GM19324 (cell line): ENCODE data around the gene LMX1A.
A peak's percentile ranks its signal among the peaks of the same experiment; 100 is the strongest.

Source experiments
- ATAC-seq: cut with Tn5 transposase; IDR thresholded peaks from one replicate; pipeline ENCODE4 v1.9.1; 2021; ENCODE audit warnings: mild to moderate bottlenecking, moderate library complexity; ENCODE audit not compliant: unreplicated experiment, low FRiP score

The LMX1A gene

GRCh38 chr1:165369255-165369848, 12.8 kb upstream of the LMX1A start:
- ATAC-seq = no peak

- peak; percentile 56 for ATAC-seq
These were observed 11.0 kb upstream of the LMX1A start for GRCh38 chr1:165367375-165367993.

- no peak for ATAC-seq
These were observed 8.8 kb upstream of the LMX1A start for GRCh38 chr1:165365341-165365740.

GRCh38 chr1:165364568-165365133, 8.1 kb upstream of the LMX1A start:
- ATAC-seq = no peak

GRCh38 chr1:165356876-165357275, 361 bp upstream of the LMX1A start:
- no peak for ATAC-seq

- no peak for ATAC-seq
These were observed 1.2 kb downstream of the LMX1A start for GRCh38 chr1:165355139-165355976.

- no peak for ATAC-seq
These were observed 1.8 kb downstream of the LMX1A start for GRCh38 chr1:165354739-165355138.

GRCh38 chr1:165353731-165354671, 2.5 kb downstream of the LMX1A start:
- no peak for ATAC-seq

- ATAC-seq = no peak
These were observed 3.8 kb downstream of the LMX1A start for GRCh38 chr1:165352442-165353293.

GRCh38 chr1:165351863-165352441, 4.6 kb downstream of the LMX1A start:
- ATAC-seq = no peak

- no peak for ATAC-seq
These were observed 5.7 kb downstream of the LMX1A start for GRCh38 chr1:165350840-165351239.

GRCh38 chr1:165345502-165345901, 11.0 kb downstream of the LMX1A start:
- no peak for ATAC-seq

GRCh38 chr1:165344736-165345135, 11.8 kb downstream of the LMX1A start:
- ATAC-seq = no peak

GRCh38 chr1:165344198-165344597, 12.3 kb downstream of the LMX1A start:
- ATAC-seq = no peak

- ATAC-seq = no peak
These were observed 13.9 kb downstream of the LMX1A start for GRCh38 chr1:165342587-165342986.

GRCh38 chr1:165342168-165342567, 14.3 kb downstream of the LMX1A start:
- ATAC-seq = no peak

GRCh38 chr1:165339164-165339563, 17.4 kb downstream of the LMX1A start:
- ATAC-seq = no peak

- no peak for ATAC-seq
These were observed 26.0 kb downstream of the LMX1A start for GRCh38 chr1:165330483-165330882.

- ATAC-seq = no peak
These were observed 27.4 kb downstream of the LMX1A start for GRCh38 chr1:165329104-165329503.
